ENCODE measurements around the gene SNRK.

GRCh38 chr3:43372809-43373559 is 86.6 kb downstream of the SNRK start:
- TF ChIP-seq CTCF (IDR thresholded peaks at IDR 0.05; ENCODE audit: extremely low read depth in 1 of 2, insufficient read depth in 1 of 2, low read depth in 1 of 2, low read length in 2 of 2): no peak
- TF ChIP-seq POLR2AphosphoS5 (IDR thresholded peaks at IDR 0.05; ENCODE audit: insufficient read depth, low read depth, low read length): no peak
- no peak for TF ChIP-seq POLR2A (IDR thresholded peaks at IDR 0.05; ENCODE audit: low read depth, low read length)

All from endothelial cell of umbilical vein (primary cell).